SK-N-SH (cell line): ENCODE data around the gene CELF2. TPM values are rescaled to one million over a fixed set of nuclear protein-coding genes. Genes with fewer than 3 reads are reported as not detected.

ENCODE experiments used
- CTCF ChIA-PET: fragments of 300-600, 350-600 bp; formaldehyde crosslinking; extraction: SDS; loops from one replicate; lab custom pipeline; 2021; lab: Yijun Ruan, JAX
- POLR2A ChIA-PET: fragments of 350-600 bp; sonication (Branson Sonifier 250); formaldehyde crosslinking; extraction: SDS; loops from one replicate; lab custom pipeline; 2020; ENCODE audit warnings: antibody characterized with exemption, inconsistent platforms; lab: Yijun Ruan, JAX
- DNase-seq: peaks from one replicate; pipeline ENCODE4 v3.0.0; 2012
- H2AFZ ChIP-seq: fragments of 200-600 bp; sonication (generic); 2 replicates; pipeline ENCODE4 v1.8.1; 2016; ENCODE audit warnings: antibody characterized with exemption, mild to moderate bottlenecking, low read depth
- H3F3A ChIP-seq: fragments of 200-600 bp; sonication (generic); replicated peaks from 2 replicates; pipeline ENCODE3; 2016; ENCODE audit warnings: antibody characterized with exemption, mild to moderate bottlenecking; ENCODE audit not compliant: insufficient read depth
- H3K27ac ChIP-seq, 2 experiments: fragments of 200-500 bp in 1 of 2; fragments of 200-600 bp in 1 of 2; sonication (Bioruptor generic) in 1 of 2; sonication (generic), shearing (Covaris generic) in 1 of 2; 2 replicates each; pipeline versions ENCODE4 v1.5.1 to v1.6.1; 2014 to 2016; ENCODE audit warnings: low read depth in 2 of 2, inconsistent platforms in 1 of 2, low read length in 1 of 2, mild to moderate bottlenecking in 1 of 2, mixed read lengths in 1 of 2
- H3K27me3 ChIP-seq: fragments of 200-600 bp; sonication (generic), shearing (Covaris generic); 2 replicates; pipeline ENCODE4 v1.6.1; 2016; ENCODE audit warnings: mixed run types; ENCODE audit not compliant: insufficient read depth
- H3K36me3 ChIP-seq, 2 experiments: fragments of 200-500 bp in 1 of 2; fragments of 200-600 bp in 1 of 2; sonication (Bioruptor generic) in 1 of 2; sonication (generic) in 1 of 2; replicated peaks in 1 of 2; 2 replicates each; pipeline versions ENCODE3 to v1.5.1; 2014 to 2016; ENCODE audit warnings: low read length in 1 of 2, mild to moderate bottlenecking in 1 of 2; ENCODE audit not compliant: insufficient read depth in 2 of 2, control insufficient read depth in 1 of 2
- H3K4me1 ChIP-seq, 2 experiments: fragments of 200-500 bp in 1 of 2; fragments of 200-600 bp in 1 of 2; sonication (Bioruptor generic) in 1 of 2; sonication (generic), shearing (Covaris generic) in 1 of 2; 2 replicates each; pipeline versions ENCODE4 v1.5.1 to v1.6.1; 2014 to 2016; ENCODE audit warnings: low read depth in 1 of 2, low read length in 1 of 2, mixed run types in 1 of 2; ENCODE audit not compliant: insufficient read depth in 2 of 2, control insufficient read depth in 1 of 2
- H3K4me2 ChIP-seq: fragments of 200-600 bp; sonication (generic), shearing (Covaris generic); 2 replicates; pipeline ENCODE4 v1.6.1; 2017; ENCODE audit warnings: mixed run types
- H3K4me3 ChIP-seq, 2 experiments: fragments of 200-500 bp in 1 of 2; fragments of 200-600 bp in 1 of 2; sonication (Bioruptor generic) in 1 of 2; sonication (generic), shearing (Covaris generic) in 1 of 2; 2 replicates each; pipeline versions ENCODE4 v1.5.1 to v1.8.1; 2014 to 2016; ENCODE audit warnings: low read depth in 2 of 2, inconsistent platforms in 1 of 2, low read length in 1 of 2, mild to moderate bottlenecking in 1 of 2, mixed read lengths in 1 of 2, moderate library complexity in 1 of 2
- H3K79me2 ChIP-seq: fragments of 200-600 bp; sonication (generic); 2 replicates; pipeline ENCODE4 v1.8.1; 2017; ENCODE audit warnings: mild to moderate bottlenecking; ENCODE audit not compliant: insufficient read depth
- H3K9ac ChIP-seq: fragments of 200-600 bp; sonication (generic); 2 replicates; pipeline ENCODE4 v1.6.1; 2017; ENCODE audit warnings: mixed run types
- H3K9me2 ChIP-seq: fragments of 200-600 bp; sonication (generic); 2 replicates; pipeline ENCODE4 v1.6.1; 2017; ENCODE audit warnings: mixed run types
- H3K9me3 ChIP-seq: fragments of 200-600 bp; sonication (generic); 2 replicates; pipeline ENCODE4 v1.6.1; 2017; ENCODE audit warnings: mixed run types, mild to moderate bottlenecking, moderate library complexity
- H4K20me1 ChIP-seq: fragments of 200-600 bp; sonication (generic); 2 replicates; pipeline ENCODE4 v1.6.1; 2017; ENCODE audit warnings: mild to moderate bottlenecking, mixed run types; ENCODE audit not compliant: insufficient read depth
- ELF1 ChIP-seq: IDR thresholded peaks from 2 replicates; pipeline ENCODE4 v1.4.0; 2012
- EP300 ChIP-seq, 2 experiments: IDR thresholded peaks; 2 replicates each; pipeline versions ENCODE4 v1.4.0 to v1.6.1; 2012; ENCODE audit warnings: borderline replicate concordance in 1 of 2, low read depth in 1 of 2, low read length in 1 of 2
- EZH2phosphoT487 ChIP-seq: fragments of 200-600 bp; sonication (generic); IDR thresholded peaks from 2 replicates; pipeline ENCODE4 v1.6.1; 2017; ENCODE audit warnings: low read depth, mixed run types, mild to moderate bottlenecking, antibody characterized with exemption, moderate library complexity, borderline replicate concordance
- FOXJ3 ChIP-seq: sonication (generic); formaldehyde crosslinking; IDR thresholded peaks from 2 replicates; pipeline ENCODE4 v1.5.1; 2020; ENCODE audit warnings: mild to moderate bottlenecking, missing genetic modification reagents
- FOXM1 ChIP-seq: IDR thresholded peaks from 2 replicates; pipeline ENCODE4 v1.4.0; 2012; ENCODE audit warnings: low read depth, mild to moderate bottlenecking
- JUND ChIP-seq: IDR thresholded peaks from 2 replicates; pipeline ENCODE4 v1.4.0; 2012
- MAX ChIP-seq: IDR thresholded peaks from 2 replicates; pipeline ENCODE4 v1.4.0; 2012; ENCODE audit warnings: low read depth
- MEF2A ChIP-seq: IDR thresholded peaks from 2 replicates; pipeline ENCODE4 v1.4.0; 2012; ENCODE audit warnings: low read depth, borderline replicate concordance
- MXI1 ChIP-seq: IDR thresholded peaks from 2 replicates; pipeline ENCODE4 v1.6.1; 2012; ENCODE audit warnings: mild to moderate bottlenecking, low read depth, low read length, improper control_type of control experiment
- NFIC ChIP-seq: IDR thresholded peaks from 2 replicates; pipeline ENCODE4 v1.4.0; 2012; ENCODE audit warnings: borderline replicate concordance
- REST ChIP-seq: IDR thresholded peaks from 2 replicates; pipeline ENCODE4 v1.6.1; 2012; ENCODE audit warnings: mild to moderate bottlenecking, low read depth, low read length, moderate library complexity
- TCF12 ChIP-seq: IDR thresholded peaks from 2 replicates; pipeline ENCODE4 v1.4.0; 2012
- TEAD4 ChIP-seq: IDR thresholded peaks from 2 replicates; pipeline ENCODE4 v1.4.0; 2012; ENCODE audit warnings: mild to moderate bottlenecking, borderline replicate concordance; ENCODE audit not compliant: insufficient read depth
- USF1 ChIP-seq: IDR thresholded peaks from 2 replicates; pipeline ENCODE4 v1.4.0; 2012; ENCODE audit warnings: low read depth, borderline replicate concordance
- YY1 ChIP-seq: IDR thresholded peaks from 2 replicates; pipeline ENCODE4 v1.4.0; 2012; ENCODE audit warnings: low read depth, mild to moderate bottlenecking
- ZBTB33 ChIP-seq: IDR thresholded peaks from 2 replicates; pipeline ENCODE4 v1.4.0; 2012; ENCODE audit warnings: low read depth, borderline replicate concordance
- WGBS: methylation state at CpG from one replicate; pipeline ENCODE4 v1.1.6; 2017; ENCODE audit warnings: low lambda C conversion rate; 5-methylcytosine and 5-hydroxymethylcytosine counted together
- polyA plus RNA-seq, 3 experiments: library from polyadenylated mRNA; depleted of rRNA; stranded (reverse); fragments of >200 nt; gene quantifications; 2 replicates each; pipeline ENCODE4 v1.2.3, GENCODE V29; 2012

The CELF2 gene
- polyA plus RNA-seq, 1 of the 3 experiments (the other 2 are of a cell fraction) = 0.03 TPM

- TF ChIP-seq YY1 (no peak), ELF1 (no peak), MAX (no peak), USF1 (no peak), NFIC (no peak), MEF2A (no peak), REST (no peak), EP300 (IDR thresholded peaks at IDR 0.05; ENCODE audit: borderline replicate concordance in 1 of 2, low read depth in 1 of 2, low read length in 1 of 2) (no peak), MXI1 (no peak)
Observed at GRCh38 chr10:11255796-11256444, 238.2 kb downstream of the CELF2 start (continued).

GRCh38 chr10:11256896-11257295 lies 239.2 kb downstream of the CELF2 start:
- ChIA-PET CTCF (interaction anchor here (3.4 kb wide), 1 partner anchor 14 kb away, joined by 16 read pairs; no protein-coding TSS in a partner anchor), POLR2A (no interaction called here)
- no peak for DNase-seq
- no peak overlapping the region for H3K4me2 ChIP-seq
- no peak overlapping the region for H2AFZ ChIP-seq
- H3K9me3 ChIP-seq = no peaks in the 10 kb centered on the region
- no peaks in the 10 kb centered on the region for H3K9me2 ChIP-seq
- H4K20me1 ChIP-seq = no peaks in the 10 kb centered on the region
- no peak overlapping the region for H3K27ac ChIP-seq
- no peaks in the 10 kb centered on the region; a peak in 1 of 4 replicates for H3K4me1 ChIP-seq
- no peak overlapping the region for H3K9ac ChIP-seq
- H3K4me3 ChIP-seq = no peak overlapping the region
- H3K27me3 ChIP-seq = no peaks in the 10 kb centered on the region
- no peaks in the 10 kb centered on the region for H3F3A ChIP-seq
- no peaks in the 10 kb centered on the region for H3K36me3 ChIP-seq
- no peaks in the 10 kb centered on the region for H3K79me2 ChIP-seq
- WGBS = 54% methylated on average over 13 of the region's 13 CpGs
- TF ChIP-seq FOXJ3 (CRISPR knock-in tag) (no peak), FOXM1 (no peak), ZBTB33 (no peak), ELF1 (no peak), MAX (no peak), TEAD4 (no peak), EZH2phosphoT487 (no peak), MEF2A (no peak), TCF12 (no peak), JUND (no peak)
